Mononuclear cell (primary cell): ENCODE data around the gene ADSS1. TPM values are rescaled to one million over a fixed set of nuclear protein-coding genes. Genes with fewer than 3 reads are reported as not detected.

ENCODE experiments used
- H3K27me3 ChIP-seq: 2 replicates; pipeline ENCODE4 v1.6.0; 2011; ENCODE audit warnings: low read length, control low read depth; ENCODE audit not compliant: insufficient read depth
- H3K4me1 ChIP-seq: 2 replicates; pipeline ENCODE4 v1.5.1; 2011; ENCODE audit warnings: mild to moderate bottlenecking, low read length, control low read depth; ENCODE audit not compliant: insufficient read depth
- H3K4me3 ChIP-seq: 2 replicates; pipeline ENCODE4 v1.5.1; 2011; ENCODE audit warnings: mild to moderate bottlenecking, low read length, moderate library complexity
- H3K9me3 ChIP-seq: 2 replicates; pipeline ENCODE4 v1.5.1; 2011; ENCODE audit warnings: low read depth, mild to moderate bottlenecking, control low read depth, low read length
- total RNA-seq: library from RNA; depleted of rRNA; stranded (reverse); fragments of >200 nt; gene quantifications from one replicate; pipeline ENCODE4 v1.2.3, GENCODE V29; 2012

The ADSS1 gene
- total RNA-seq, 1 donor: 1.9 TPM

- Histone ChIP-seq H3K4me1 (peaks cover 55% of the 10 kb centered on the region), H3K27me3 (no peaks in the 10 kb centered on the region)
Observed at GRCh38 chr14:104692939-104693315, 31.1 kb upstream of the ADSS1 start.

GRCh38 chr14:104693482-104694431, 30.3 kb upstream of the ADSS1 start:
- no peaks in the 10 kb centered on the region for H3K9me3 ChIP-seq
- H3K4me1 ChIP-seq: peaks cover 46% of the 10 kb centered on the region
- H3K27me3 ChIP-seq: no peaks in the 10 kb centered on the region
- H3K4me3 ChIP-seq: no peak overlapping the region

More at GRCh38 chr14:104692939-104693315, 31.1 kb upstream of the ADSS1 start:
- Histone ChIP-seq H3K9me3 (no peaks in the 10 kb centered on the region), H3K4me3 (no peak overlapping the region)

- H3K4me1 ChIP-seq: peaks cover 42% of the 10 kb centered on the region
- no peak overlapping the region for H3K4me3 ChIP-seq
Observed at GRCh38 chr14:104694475-104694950, 29.5 kb upstream of the ADSS1 start.

GRCh38 chr14:104694991-104695659, 28.9 kb upstream of the ADSS1 start:
- H3K27me3 ChIP-seq: no peaks in the 10 kb centered on the region

More at GRCh38 chr14:104694475-104694950, 29.5 kb upstream of the ADSS1 start:
- no peaks in the 10 kb centered on the region for H3K27me3 ChIP-seq
- no peaks in the 10 kb centered on the region for H3K9me3 ChIP-seq

GRCh38 chr14:104695660-104696000, 28.4 kb upstream of the ADSS1 start:
- no peak overlapping the region for H3K4me3 ChIP-seq
- peaks cover 31% of the 10 kb centered on the region for H3K4me1 ChIP-seq
- no peaks in the 10 kb centered on the region for H3K27me3 ChIP-seq
- H3K9me3 ChIP-seq: no peaks in the 10 kb centered on the region

More at GRCh38 chr14:104694991-104695659, 28.9 kb upstream of the ADSS1 start:
- Histone ChIP-seq H3K9me3 (no peaks in the 10 kb centered on the region), H3K4me3 (no peak overlapping the region), H3K4me1 (peaks cover 37% of the 10 kb centered on the region)

- peaks cover 22% of the 10 kb centered on the region for H3K4me1 ChIP-seq
- no peak overlapping the region for H3K4me3 ChIP-seq
- H3K9me3 ChIP-seq: no peaks in the 10 kb centered on the region
- H3K27me3 ChIP-seq: no peaks in the 10 kb centered on the region
Observed at GRCh38 chr14:104696671-104697316, 27.2 kb upstream of the ADSS1 start.

- no peak overlapping the region for H3K4me3 ChIP-seq
- peaks cover 22% of the 10 kb centered on the region for H3K4me1 ChIP-seq
- no peaks in the 10 kb centered on the region for H3K9me3 ChIP-seq
- H3K27me3 ChIP-seq: no peaks in the 10 kb centered on the region
Observed at GRCh38 chr14:104697317-104697703, 26.7 kb upstream of the ADSS1 start.

GRCh38 chr14:104697892-104698583, 26.0 kb upstream of the ADSS1 start:
- Histone ChIP-seq H3K4me3 (no peak overlapping the region), H3K9me3 (no peaks in the 10 kb centered on the region), H3K27me3 (no peaks in the 10 kb centered on the region), H3K4me1 (peaks cover 22% of the 10 kb centered on the region)

GRCh38 chr14:104698688-104699425, 25.2 kb upstream of the ADSS1 start:
- H3K9me3 ChIP-seq: no peaks in the 10 kb centered on the region
- no peaks in the 10 kb centered on the region for H3K27me3 ChIP-seq
- H3K4me3 ChIP-seq: no peak overlapping the region
- peaks cover 22% of the 10 kb centered on the region for H3K4me1 ChIP-seq

GRCh38 chr14:104699426-104699748, 24.6 kb upstream of the ADSS1 start:
- Histone ChIP-seq H3K4me3 (no peak overlapping the region), H3K9me3 (no peaks in the 10 kb centered on the region), H3K4me1 (peaks cover 17% of the 10 kb centered on the region)

GRCh38 chr14:104700225-104700651, 23.8 kb upstream of the ADSS1 start:
- Histone ChIP-seq H3K27me3 (no peaks in the 10 kb centered on the region), H3K4me3 (no peak overlapping the region), H3K4me1 (peaks cover 8% of the 10 kb centered on the region), H3K9me3 (no peaks in the 10 kb centered on the region)

More at GRCh38 chr14:104699426-104699748, 24.6 kb upstream of the ADSS1 start:
- no peaks in the 10 kb centered on the region for H3K27me3 ChIP-seq

GRCh38 chr14:104700747-104701217, 23.2 kb upstream of the ADSS1 start:
- Histone ChIP-seq H3K4me1 (peaks cover 3% of the 10 kb centered on the region), H3K9me3 (no peaks in the 10 kb centered on the region), H3K4me3 (no peak overlapping the region), H3K27me3 (no peaks in the 10 kb centered on the region)

- H3K4me3 ChIP-seq: no peak overlapping the region
- H3K4me1 ChIP-seq: no peaks in the 10 kb centered on the region
- no peaks in the 10 kb centered on the region for H3K9me3 ChIP-seq
- H3K27me3 ChIP-seq: no peaks in the 10 kb centered on the region
Observed at GRCh38 chr14:104701383-104702076, 22.5 kb upstream of the ADSS1 start.
